Measurements from ENCODE around the gene ZNF518A.
"Not testable (repeated sequence)": the region's sequence is repeated elsewhere in the genome, so short reads cannot be mapped to it uniquely, and the experiment has no call there.

ZNF518A gene

DNA sequence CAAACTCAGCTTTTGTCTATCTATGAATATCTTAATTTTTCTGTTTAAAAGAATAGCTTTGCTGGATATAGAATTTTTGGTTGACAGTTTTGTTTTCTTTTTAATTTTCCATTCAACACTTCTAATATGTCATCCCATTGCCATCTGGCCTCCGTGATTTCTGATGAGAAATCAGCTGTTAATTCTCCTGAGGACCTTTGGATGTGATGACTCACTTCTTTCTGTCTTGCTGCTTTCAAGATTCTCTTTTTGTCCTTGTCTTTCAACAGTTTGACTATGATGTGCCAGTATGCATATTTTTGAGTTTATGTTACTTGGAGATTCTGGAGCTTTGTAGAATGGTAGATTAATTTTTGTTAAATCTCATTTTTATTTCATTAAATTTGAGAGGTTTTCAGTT lies 38.4 kb downstream of the ZNF518A start:
- TF ChIP-seq, protein P1, sequence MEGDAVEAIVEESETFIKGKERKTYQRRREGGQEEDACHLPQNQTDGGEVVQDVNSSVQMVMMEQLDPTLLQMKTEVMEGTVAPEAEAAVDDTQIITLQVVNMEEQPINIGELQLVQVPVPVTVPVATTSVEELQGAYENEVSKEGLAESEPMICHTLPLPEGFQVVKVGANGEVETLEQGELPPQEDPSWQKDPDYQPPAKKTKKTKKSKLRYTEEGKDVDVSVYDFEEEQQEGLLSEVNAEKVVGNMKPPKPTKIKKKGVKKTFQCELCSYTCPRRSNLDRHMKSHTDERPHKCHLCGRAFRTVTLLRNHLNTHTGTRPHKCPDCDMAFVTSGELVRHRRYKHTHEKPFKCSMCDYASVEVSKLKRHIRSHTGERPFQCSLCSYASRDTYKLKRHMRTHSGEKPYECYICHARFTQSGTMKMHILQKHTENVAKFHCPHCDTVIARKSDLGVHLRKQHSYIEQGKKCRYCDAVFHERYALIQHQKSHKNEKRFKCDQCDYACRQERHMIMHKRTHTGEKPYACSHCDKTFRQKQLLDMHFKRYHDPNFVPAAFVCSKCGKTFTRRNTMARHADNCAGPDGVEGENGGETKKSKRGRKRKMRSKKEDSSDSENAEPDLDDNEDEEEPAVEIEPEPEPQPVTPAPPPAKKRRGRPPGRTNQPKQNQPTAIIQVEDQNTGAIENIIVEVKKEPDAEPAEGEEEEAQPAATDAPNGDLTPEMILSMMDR (IDR thresholded peaks at IDR 0.05; ENCODE audit: low read depth, low read length): no peak
- H3K4me3 ChIP-seq (replicated peaks in 1 of 2; ENCODE audit: low read depth in 2 of 2, low read length in 2 of 2): no peak overlapping the region
- DNase-seq (ENCODE audit: low read depth in 2 of 2): peak in 1 of 2 donors; percentile 37

DNA sequence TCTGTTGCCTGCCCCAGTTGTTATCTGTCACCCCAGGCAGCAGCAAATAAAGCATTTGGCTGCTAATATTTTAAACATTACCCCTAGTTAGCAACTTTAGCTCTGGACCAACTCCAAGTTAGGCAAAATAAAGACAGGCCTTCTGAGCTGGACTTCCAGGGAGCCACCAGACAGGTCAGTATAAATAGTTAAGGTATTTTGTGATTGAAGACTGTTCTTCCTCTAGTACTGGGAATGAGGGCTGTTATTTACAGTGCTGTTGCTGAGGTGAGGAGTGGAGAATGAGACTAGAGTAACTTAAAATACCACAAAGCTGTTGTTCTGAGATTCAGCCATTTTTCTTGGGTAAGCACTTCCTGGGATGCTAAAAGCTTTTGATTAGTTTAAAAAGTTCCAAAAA lies 40.1 kb downstream of the ZNF518A start:
- H3K4me3 ChIP-seq (replicated peaks in 1 of 2; ENCODE audit: low read depth in 2 of 2, low read length in 2 of 2): no peak overlapping the region
- TF ChIP-seq, protein P1 (IDR thresholded peaks at IDR 0.05; ENCODE audit: low read depth, low read length): no peak
- no peak for DNase-seq (ENCODE audit: low read depth in 2 of 2)

DNA sequence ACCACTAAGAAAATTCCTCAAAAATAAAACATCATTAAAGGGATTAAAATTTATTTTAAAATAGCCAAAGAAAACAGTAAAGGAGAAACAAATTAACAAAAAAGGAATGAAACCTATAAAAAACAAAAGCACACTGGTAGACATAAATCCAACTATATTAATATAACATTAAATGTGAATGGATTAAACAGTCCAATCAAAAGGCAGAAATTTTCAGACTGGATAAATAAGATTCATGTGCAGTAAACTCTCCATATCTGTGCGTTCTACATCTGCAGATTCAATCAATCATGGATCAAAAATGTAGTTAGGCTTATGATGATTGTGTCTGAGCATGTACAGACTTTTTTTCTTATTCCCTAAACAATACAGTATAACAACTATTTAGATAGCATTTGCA lies 42.6 kb downstream of the ZNF518A start:
- no peak overlapping the region for H3K4me3 ChIP-seq (replicated peaks in 1 of 2; ENCODE audit: low read depth in 2 of 2, low read length in 2 of 2)
- DNase-seq (ENCODE audit: low read depth in 2 of 2): no peak
- TF ChIP-seq, protein P1 (IDR thresholded peaks at IDR 0.05; ENCODE audit: low read depth, low read length): no peak

DNA sequence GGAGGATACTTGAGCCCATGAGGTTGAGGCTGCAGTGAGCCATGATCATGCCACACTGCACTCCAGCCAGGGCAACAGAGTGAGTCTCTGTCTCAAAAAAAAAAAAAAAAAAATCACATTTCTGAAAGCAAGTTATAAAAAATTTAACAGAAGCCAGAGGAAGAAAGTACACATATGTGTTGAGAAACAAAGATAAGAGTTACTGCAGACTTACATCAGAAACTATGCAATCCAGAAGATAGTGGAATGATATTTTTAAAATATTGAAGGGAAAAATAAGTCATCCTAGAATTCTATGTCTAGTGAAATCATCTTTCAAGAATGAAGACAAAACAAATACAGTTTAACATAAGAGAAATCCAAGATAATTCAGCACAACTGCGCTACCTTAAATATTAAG lies 46.9 kb downstream of the ZNF518A start:
- no peak for DNase-seq (ENCODE audit: low read depth in 2 of 2)
- TF ChIP-seq, protein P1 (IDR thresholded peaks at IDR 0.05; ENCODE audit: low read depth, low read length): no peak
- H3K4me3 ChIP-seq (replicated peaks in 1 of 2; ENCODE audit: low read depth in 2 of 2, low read length in 2 of 2): no peak overlapping the region

DNA sequence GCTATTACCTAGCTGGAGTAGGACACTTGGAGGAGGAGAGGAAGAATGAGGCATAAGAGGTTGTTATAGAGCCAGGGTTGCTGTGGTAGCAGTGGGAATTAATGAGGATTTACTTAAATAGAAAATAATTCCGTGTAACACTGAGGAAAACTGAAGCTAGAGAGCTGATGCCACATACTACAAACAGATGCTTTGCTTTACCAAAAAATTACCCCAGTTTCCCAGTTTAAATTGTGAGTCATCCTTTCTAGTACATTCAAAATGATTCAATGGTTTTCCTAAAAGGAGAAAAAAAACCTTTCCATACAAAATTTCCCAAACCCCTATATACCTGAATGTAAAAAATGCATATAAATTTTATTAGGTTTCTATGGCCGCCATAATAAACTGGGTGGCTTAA lies 58.3 kb downstream of the ZNF518A start:
- DNase-seq (ENCODE audit: low read depth in 2 of 2): peak in 1 of 2 donors; percentile 12
- TF ChIP-seq, protein P1 (IDR thresholded peaks at IDR 0.05; ENCODE audit: low read depth, low read length): no peak

DNA sequence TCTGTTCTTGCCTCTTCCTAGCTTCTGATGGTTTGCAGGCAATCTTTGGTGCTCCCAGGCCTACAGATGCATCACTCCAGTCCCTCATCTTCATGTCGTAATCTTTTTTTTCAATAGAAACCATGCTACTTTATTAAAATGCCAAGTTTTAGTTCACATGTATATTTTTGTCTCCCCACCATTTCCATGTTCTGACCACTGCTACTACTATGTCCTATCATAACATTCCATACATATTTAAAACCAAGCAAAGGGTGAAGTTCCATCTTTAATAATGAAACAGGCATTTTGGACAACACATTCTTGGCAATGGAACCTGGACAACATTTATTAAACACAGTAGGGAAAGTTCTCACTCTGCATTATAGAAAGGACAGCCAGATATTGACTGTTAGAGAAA lies 58.8 kb downstream of the ZNF518A start:
- DNase-seq (ENCODE audit: low read depth in 2 of 2): peak; percentile 1 to 59
- H3K4me3 ChIP-seq (replicated peaks in 1 of 2; ENCODE audit: low read depth in 2 of 2, low read length in 2 of 2): no peak overlapping the region
- TF ChIP-seq, protein P1 (IDR thresholded peaks at IDR 0.05; ENCODE audit: low read depth, low read length): no peak

More for the DNA sequence above, 58.3 kb downstream of the ZNF518A start:
- H3K4me3 ChIP-seq (replicated peaks in 1 of 2; ENCODE audit: low read depth in 2 of 2, low read length in 2 of 2): no peak overlapping the region

DNA sequence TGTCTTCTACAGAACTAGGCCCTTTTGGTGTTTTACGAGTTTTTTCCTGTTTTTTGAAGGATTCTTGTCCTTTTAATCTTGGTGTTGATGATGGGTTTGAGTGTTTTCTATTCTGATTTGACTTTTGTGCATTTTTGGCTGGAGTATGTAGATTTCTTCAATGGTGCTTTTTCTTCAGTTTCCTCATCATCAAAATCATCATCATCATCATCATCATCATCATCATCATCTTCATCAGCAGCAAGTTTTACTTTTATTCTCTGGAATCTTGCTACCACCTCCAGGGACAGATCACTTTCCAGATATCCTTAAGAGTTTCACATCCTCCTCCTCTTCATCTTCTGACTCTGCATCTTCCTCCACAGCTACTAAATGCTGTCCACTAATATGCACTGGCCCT lies 59.4 kb downstream of the ZNF518A start:
- DNase-seq (ENCODE audit: low read depth in 2 of 2); H3K4me3 ChIP-seq (replicated peaks in 1 of 2; ENCODE audit: low read depth in 2 of 2, low read length in 2 of 2): not testable (repeated sequence)
